Vagina (tissue), 2 donors: ENCODE measurements around the gene NSUN4.

Source experiments
- POLR2A ChIP-seq, 2 donors: fragments of 450-650 bp; IDR thresholded peaks; one replicate each; pipeline ENCODE4 v1.6.1; 2017; ENCODE audit warnings: antibody characterized with exemption in 2 of 2, mild to moderate bottlenecking in 2 of 2, moderate library complexity in 2 of 2
- POLR2AphosphoS5 ChIP-seq, 2 donors: sonication (generic); formaldehyde crosslinking; IDR thresholded peaks; one replicate each; pipeline ENCODE4 v1.9.0; 2017; ENCODE audit warnings: antibody characterized with exemption in 2 of 2, mild to moderate bottlenecking in 2 of 2, low read depth in 1 of 2; ENCODE audit not compliant: insufficient read depth in 1 of 2
- TF ChIP-seq, protein P1 (sequence below), 3 experiments: fragments of 450-650 bp in 2 of 3; fragments of 200-600 bp in 1 of 3; sonication (generic) in 1 of 3; IDR thresholded peaks; one replicate each; pipeline ENCODE4 v1.5.1; 2017 to 2019; ENCODE audit warnings: antibody characterized with exemption in 3 of 3, mild to moderate bottlenecking in 2 of 3, moderate library complexity in 2 of 3

DNA sequence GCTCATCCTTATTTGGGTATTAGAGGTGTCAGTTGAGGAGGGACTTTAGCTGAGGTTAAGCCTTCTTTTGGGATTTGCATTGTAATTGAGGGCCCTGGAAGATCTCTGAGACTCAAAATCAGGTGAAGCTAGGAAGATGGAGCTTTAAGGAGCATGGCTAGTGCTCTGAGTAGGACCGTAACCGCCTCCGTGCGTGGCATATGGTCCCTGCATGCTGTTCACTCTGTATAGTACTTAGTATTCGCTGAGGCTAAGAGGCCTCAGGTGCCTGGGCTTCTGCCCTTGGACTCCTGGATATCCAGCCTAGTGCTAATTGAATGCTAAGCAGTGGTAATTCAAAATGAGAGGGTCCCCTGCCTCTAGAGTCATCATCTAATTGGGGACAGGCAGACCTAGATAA is 22.5 kb downstream of the NSUN4 start:
- no peak for TF ChIP-seq POLR2A (IDR thresholded peaks at IDR 0.05)
- TF ChIP-seq, protein P1, sequence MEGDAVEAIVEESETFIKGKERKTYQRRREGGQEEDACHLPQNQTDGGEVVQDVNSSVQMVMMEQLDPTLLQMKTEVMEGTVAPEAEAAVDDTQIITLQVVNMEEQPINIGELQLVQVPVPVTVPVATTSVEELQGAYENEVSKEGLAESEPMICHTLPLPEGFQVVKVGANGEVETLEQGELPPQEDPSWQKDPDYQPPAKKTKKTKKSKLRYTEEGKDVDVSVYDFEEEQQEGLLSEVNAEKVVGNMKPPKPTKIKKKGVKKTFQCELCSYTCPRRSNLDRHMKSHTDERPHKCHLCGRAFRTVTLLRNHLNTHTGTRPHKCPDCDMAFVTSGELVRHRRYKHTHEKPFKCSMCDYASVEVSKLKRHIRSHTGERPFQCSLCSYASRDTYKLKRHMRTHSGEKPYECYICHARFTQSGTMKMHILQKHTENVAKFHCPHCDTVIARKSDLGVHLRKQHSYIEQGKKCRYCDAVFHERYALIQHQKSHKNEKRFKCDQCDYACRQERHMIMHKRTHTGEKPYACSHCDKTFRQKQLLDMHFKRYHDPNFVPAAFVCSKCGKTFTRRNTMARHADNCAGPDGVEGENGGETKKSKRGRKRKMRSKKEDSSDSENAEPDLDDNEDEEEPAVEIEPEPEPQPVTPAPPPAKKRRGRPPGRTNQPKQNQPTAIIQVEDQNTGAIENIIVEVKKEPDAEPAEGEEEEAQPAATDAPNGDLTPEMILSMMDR (IDR thresholded peaks at IDR 0.05) = no peak
- no peak for TF ChIP-seq POLR2AphosphoS5 (IDR thresholded peaks at IDR 0.05; ENCODE audit: insufficient read depth in 1 of 2, low read depth in 1 of 2)
